Nephron progenitor cell (in vitro differentiated cells): Measurements from ENCODE around the gene PREPL.

Experiments
- DNase-seq: peaks from one replicate; pipeline ENCODE4 v3.0.0; 2021
- H3K27ac Mint-ChIP-seq: 2 replicates; pipeline ENCODE4 v1.8.0; 2021; ENCODE audit warnings: mild to moderate bottlenecking, moderate library complexity, mixed read lengths
- H3K27me3 Mint-ChIP-seq: 2 replicates; pipeline ENCODE4 v1.8.0; 2021; ENCODE audit warnings: mild to moderate bottlenecking, low read depth, mixed read lengths; ENCODE audit not compliant: poor library complexity
- H3K36me3 Mint-ChIP-seq: 2 replicates; pipeline ENCODE4 v1.8.0; 2021; ENCODE audit warnings: low read depth, mixed read lengths
- H3K4me1 Mint-ChIP-seq: 2 replicates; pipeline ENCODE4 v1.8.0; 2021; ENCODE audit warnings: mixed read lengths
- H3K4me3 Mint-ChIP-seq: 2 replicates; pipeline ENCODE4 v1.8.0; 2021; ENCODE audit warnings: mild to moderate bottlenecking, moderate library complexity, mixed read lengths
- H3K9me3 Mint-ChIP-seq: 2 replicates; pipeline ENCODE4 v1.8.0; 2021; ENCODE audit warnings: mild to moderate bottlenecking, moderate library complexity, mixed read lengths
- CTCF ChIP-seq: fragments of 200-600 bp; sonication (generic); IDR thresholded peaks from 2 replicates; pipeline ENCODE4 v1.5.0; 2021; ENCODE audit warnings: antibody characterized with exemption

The PREPL gene

DNA sequence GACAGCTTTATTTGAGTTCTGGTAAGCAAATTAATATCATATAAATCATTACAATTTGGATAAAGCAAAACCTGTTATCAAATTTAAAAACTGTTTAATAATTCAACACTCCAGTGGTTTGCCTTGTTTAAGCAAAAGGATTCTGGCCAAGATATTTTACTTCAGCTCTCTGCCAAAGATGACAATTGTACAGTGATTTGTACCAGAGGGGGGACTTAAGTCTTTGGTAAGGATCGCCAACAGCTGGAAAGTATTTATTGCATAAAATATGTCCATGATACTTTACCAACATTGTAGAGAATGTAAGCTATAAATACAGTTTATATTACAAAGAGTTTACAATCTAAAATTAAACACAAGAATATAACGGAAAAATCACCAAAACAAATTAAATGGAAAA is 13.8 kb downstream of the PREPL start:
- H3K4me3 Mint-ChIP-seq = no peak overlapping the region
- no peak for DNase-seq
- peaks cover 39% of the 10 kb centered on the region for H3K36me3 Mint-ChIP-seq
- no peak for TF ChIP-seq CTCF
- no peak overlapping the region for H3K27ac Mint-ChIP-seq
- no peaks in the 10 kb centered on the region for H3K9me3 Mint-ChIP-seq
- no peaks in the 10 kb centered on the region for H3K27me3 Mint-ChIP-seq
- peaks cover 10% of the 10 kb centered on the region for H3K4me1 Mint-ChIP-seq

- DNase-seq = no peak
- no peaks in the 10 kb centered on the region for H3K4me1 Mint-ChIP-seq
- H3K27me3 Mint-ChIP-seq = no peaks in the 10 kb centered on the region
- H3K9me3 Mint-ChIP-seq = no peaks in the 10 kb centered on the region
- H3K27ac Mint-ChIP-seq = peak overlapping the region; percentile 54
- TF ChIP-seq CTCF = no peak
- H3K36me3 Mint-ChIP-seq = peaks cover 37% of the 10 kb centered on the region
- H3K4me3 Mint-ChIP-seq = no peak overlapping the region
Observed at GRCh38 chr2:44342854-44343253, 18.4 kb downstream of the PREPL start.

- H3K36me3 Mint-ChIP-seq = peaks cover 57% of the 10 kb centered on the region
- no peak for DNase-seq
- no peak for TF ChIP-seq CTCF
- H3K27me3 Mint-ChIP-seq = no peaks in the 10 kb centered on the region
- H3K27ac Mint-ChIP-seq = no peak overlapping the region
- no peak overlapping the region for H3K4me3 Mint-ChIP-seq
- H3K4me1 Mint-ChIP-seq = no peaks in the 10 kb centered on the region
- H3K9me3 Mint-ChIP-seq = no peaks in the 10 kb centered on the region
Observed at GRCh38 chr2:44335806-44336538, 25.3 kb downstream of the PREPL start.

DNA sequence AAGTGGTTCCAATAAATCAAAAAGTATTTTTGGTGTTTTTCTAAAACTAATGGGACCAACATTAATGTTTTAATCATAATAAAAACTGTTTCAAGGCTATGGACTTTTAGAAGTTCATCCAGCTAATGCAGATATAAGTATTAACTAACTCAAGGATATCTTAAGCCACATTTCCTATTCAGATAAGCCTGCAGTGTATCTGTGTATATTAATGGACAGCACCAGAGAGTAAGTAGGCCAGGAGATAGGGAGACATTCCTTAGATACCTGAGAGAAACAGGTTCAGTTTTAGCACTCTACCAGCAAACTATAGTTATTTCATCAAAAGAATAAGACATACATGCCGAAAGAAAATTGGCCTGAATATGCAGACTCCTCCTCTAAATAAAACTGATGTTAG is 27.3 kb downstream of the PREPL start:
- Mint-ChIP-seq H3K27me3 (no peaks in the 10 kb centered on the region), H3K36me3 (peaks cover 59% of the 10 kb centered on the region), H3K4me3 (no peak overlapping the region), H3K9me3 (no peaks in the 10 kb centered on the region), H3K27ac (no peak overlapping the region), H3K4me1 (no peaks in the 10 kb centered on the region)
- TF ChIP-seq CTCF = no peak
- DNase-seq = no peak

- Mint-ChIP-seq H3K9me3 (no peaks in the 10 kb centered on the region), H3K27ac (no peak overlapping the region), H3K27me3 (no peaks in the 10 kb centered on the region), H3K36me3 (peaks cover 53% of the 10 kb centered on the region), H3K4me1 (no peaks in the 10 kb centered on the region), H3K4me3 (no peak overlapping the region)
- TF ChIP-seq CTCF = no peak
- no peak for DNase-seq
Observed at GRCh38 chr2:44330801-44331200, 30.5 kb downstream of the PREPL start.

DNA sequence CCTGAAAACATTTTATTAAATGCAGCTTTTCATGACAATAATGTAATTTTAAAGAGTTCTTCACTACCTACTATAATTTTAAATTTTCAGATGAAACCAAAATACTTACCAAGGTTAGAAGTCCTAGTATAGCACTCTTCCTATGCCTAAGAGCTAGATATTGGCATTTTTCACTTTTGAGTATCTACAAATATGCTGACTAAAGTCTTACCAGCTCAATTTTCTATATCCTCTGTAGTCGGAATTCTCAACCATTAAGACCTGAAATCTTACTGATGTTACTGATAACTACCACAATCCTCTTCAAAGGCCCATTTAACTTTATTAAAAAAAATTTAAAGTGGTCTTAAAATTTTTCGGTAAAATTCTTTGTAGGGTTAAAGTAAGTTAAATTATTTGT is 32.0 kb downstream of the PREPL start:
- H3K27me3 Mint-ChIP-seq = no peaks in the 10 kb centered on the region
- TF ChIP-seq CTCF = no peak
- H3K9me3 Mint-ChIP-seq = no peaks in the 10 kb centered on the region
- peaks cover 52% of the 10 kb centered on the region for H3K36me3 Mint-ChIP-seq
- H3K4me3 Mint-ChIP-seq = no peak overlapping the region
- H3K4me1 Mint-ChIP-seq = no peaks in the 10 kb centered on the region
- no peak for DNase-seq
- H3K27ac Mint-ChIP-seq = no peak overlapping the region
